Testis (tissue), 2 donors: ENCODE measurements around the gene C16orf87.

Experiments
- CTCF ChIP-seq, 3 experiments: fragments of 450-650 bp in 2 of 3; fragments of 200-600 bp in 1 of 3; sonication (generic) in 1 of 3; IDR thresholded peaks; one replicate each; pipeline ENCODE4 v1.5.1; 2016 to 2019; ENCODE audit warnings: antibody characterized with exemption in 3 of 3, mild to moderate bottlenecking in 2 of 3, moderate library complexity in 1 of 3
- POLR2A ChIP-seq: fragments of 450-650 bp; IDR thresholded peaks from one replicate; pipeline ENCODE4 v1.6.1; 2017; ENCODE audit warnings: antibody characterized with exemption, mild to moderate bottlenecking, moderate library complexity

GRCh38 chr16:46807336-46807735 lies 23.6 kb downstream of the C16orf87 start:
- TF ChIP-seq CTCF (IDR thresholded peaks at IDR 0.05) (no peak), POLR2A (no peak)
